PC-9 (cell line): Measurements from ENCODE around the gene CD99L2. TPM values are rescaled to one million over a fixed set of nuclear protein-coding genes. Genes with fewer than 3 reads are reported as not detected.

Source experiments
- BruUV-seq: library from RNA; stranded (reverse); fragments of 400-500 nt; replicated peaks from 2 replicates; lab custom pipeline; 2021; lab: Mats Ljungman, UMichigan
- CTCF ChIA-PET: fragments of 300-600 bp; sonication (Branson Sonifier 250); formaldehyde crosslinking; loops from one replicate; lab custom pipeline; 2022; ENCODE audit warnings: antibody characterized with exemption; lab: Charles Lee
- POLR2A ChIA-PET: fragments of 300-600 bp; sonication (Branson Sonifier 250); formaldehyde crosslinking; loops from one replicate; lab custom pipeline; 2022; ENCODE audit warnings: antibody characterized with exemption; ENCODE audit not compliant: unreplicated experiment; lab: Charles Lee
- DNase-seq, 2 experiments: peaks; one replicate each; pipeline versions ENCODE4 v3.0.0 to v3.0.0-alpha.2; 2015 to 2022; ENCODE audit warnings: mixed read lengths in 1 of 2
- H2AFZ ChIP-seq: fragments of 200-600 bp; sonication (generic); 2 replicates; pipeline ENCODE4 v1.8.1; 2017; ENCODE audit warnings: antibody characterized with exemption
- H3F3A ChIP-seq: fragments of 200-600 bp; sonication (generic); 2 replicates; pipeline ENCODE4 v1.8.1; 2017; ENCODE audit warnings: antibody characterized with exemption, mild to moderate bottlenecking, low read depth; ENCODE audit not compliant: insufficient read depth
- H3K27ac ChIP-seq: fragments of 200-600 bp; sonication (generic); 2 replicates; pipeline ENCODE4 v1.6.1; 2016; ENCODE audit warnings: mixed run types
- H3K27me3 ChIP-seq: fragments of 200-600 bp; sonication (generic); 2 replicates; pipeline ENCODE4 v1.6.1; 2016; ENCODE audit warnings: low read depth, mixed run types; ENCODE audit not compliant: insufficient read depth
- H3K36me3 ChIP-seq: fragments of 200-600 bp; sonication (generic); 2 replicates; pipeline ENCODE4 v1.6.1; 2016; ENCODE audit warnings: low read depth, mixed run types
- H3K4me1 ChIP-seq: fragments of 200-600 bp; sonication (generic); replicated peaks from 2 replicates; pipeline ENCODE4 v1.6.1; 2016; ENCODE audit warnings: mixed run types; ENCODE audit not compliant: insufficient read depth
- H3K4me2 ChIP-seq: fragments of 200-600 bp; sonication (generic); 2 replicates; pipeline ENCODE4 v1.6.1; 2017; ENCODE audit warnings: mixed run types
- H3K4me3 ChIP-seq: fragments of 200-600 bp; sonication (generic); 2 replicates; pipeline ENCODE4 v1.6.1; 2016; ENCODE audit warnings: mixed run types
- H3K79me2 ChIP-seq: fragments of 200-600 bp; sonication (generic); 2 replicates; pipeline ENCODE4 v1.6.1; 2017; ENCODE audit warnings: low read depth, mixed run types
- H3K9me2 ChIP-seq: fragments of 200-600 bp; sonication (generic); 2 replicates; pipeline ENCODE4 v1.8.1; 2017; ENCODE audit warnings: mild to moderate bottlenecking; ENCODE audit not compliant: insufficient read depth
- H3K9me3 ChIP-seq: fragments of 200-600 bp; sonication (generic); 2 replicates; pipeline ENCODE4 v1.8.1; 2016; ENCODE audit warnings: low read depth; ENCODE audit not compliant: insufficient read depth
- H4K20me1 ChIP-seq: fragments of 200-600 bp; sonication (generic); 2 replicates; pipeline ENCODE4 v1.8.1; 2017; ENCODE audit not compliant: insufficient read depth
- EZH2 ChIP-seq: fragments of 200-600 bp; sonication (generic); IDR thresholded peaks from 2 replicates; pipeline ENCODE4 v1.8.0; 2017; ENCODE audit warnings: antibody characterized with exemption, low read depth
- intact Hi-C: fragments of 100-400 bp; cut with micrococcal nuclease; formaldehyde crosslinking; loops from one replicate; pipeline ENCODE4 v1.10.0; 2022; ENCODE audit not compliant: unreplicated experiment
- total RNA-seq: library from RNA; stranded (reverse); gene quantifications from 2 replicates; pipeline ENCODE4 v1.2.3, GENCODE V29; 2021
- TF ChIP-seq, protein P1 (sequence below): fragments of 200-600 bp; sonication (generic); conservative IDR thresholded peaks from 2 replicates; pipeline ENCODE4 v1.6.1; 2017; ENCODE audit warnings: mixed run types, antibody characterized with exemption, mild to moderate bottlenecking, moderate library complexity

Gene CD99L2
- total RNA-seq, 1 experiment from 2014 or later: 22.5 TPM

DNA sequence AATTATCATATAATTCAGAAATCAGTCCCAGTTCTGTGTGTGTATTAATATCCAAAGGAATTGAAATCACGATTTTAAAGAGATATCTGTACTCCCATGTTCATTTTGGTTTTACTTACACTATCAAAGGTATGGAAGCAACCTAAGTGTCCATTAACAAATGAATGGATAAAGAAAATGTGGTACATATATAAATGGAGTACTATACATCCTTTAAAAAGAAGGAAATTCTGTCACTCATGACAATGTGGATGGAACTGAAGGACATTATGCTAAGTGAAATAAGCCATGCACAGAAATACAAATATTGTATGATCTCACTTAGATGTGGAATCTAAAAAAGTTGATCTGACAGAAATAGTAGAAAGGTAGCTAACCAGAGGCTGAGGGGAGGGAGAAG, 63.8 kb downstream of the CD99L2 start:
- TF ChIP-seq, protein P1, sequence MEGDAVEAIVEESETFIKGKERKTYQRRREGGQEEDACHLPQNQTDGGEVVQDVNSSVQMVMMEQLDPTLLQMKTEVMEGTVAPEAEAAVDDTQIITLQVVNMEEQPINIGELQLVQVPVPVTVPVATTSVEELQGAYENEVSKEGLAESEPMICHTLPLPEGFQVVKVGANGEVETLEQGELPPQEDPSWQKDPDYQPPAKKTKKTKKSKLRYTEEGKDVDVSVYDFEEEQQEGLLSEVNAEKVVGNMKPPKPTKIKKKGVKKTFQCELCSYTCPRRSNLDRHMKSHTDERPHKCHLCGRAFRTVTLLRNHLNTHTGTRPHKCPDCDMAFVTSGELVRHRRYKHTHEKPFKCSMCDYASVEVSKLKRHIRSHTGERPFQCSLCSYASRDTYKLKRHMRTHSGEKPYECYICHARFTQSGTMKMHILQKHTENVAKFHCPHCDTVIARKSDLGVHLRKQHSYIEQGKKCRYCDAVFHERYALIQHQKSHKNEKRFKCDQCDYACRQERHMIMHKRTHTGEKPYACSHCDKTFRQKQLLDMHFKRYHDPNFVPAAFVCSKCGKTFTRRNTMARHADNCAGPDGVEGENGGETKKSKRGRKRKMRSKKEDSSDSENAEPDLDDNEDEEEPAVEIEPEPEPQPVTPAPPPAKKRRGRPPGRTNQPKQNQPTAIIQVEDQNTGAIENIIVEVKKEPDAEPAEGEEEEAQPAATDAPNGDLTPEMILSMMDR: no peak
- no peak for TF ChIP-seq EZH2
- Histone ChIP-seq H2AFZ (no peak overlapping the region), H3K9me2 (no peaks in the 10 kb centered on the region), H4K20me1 (no peaks in the 10 kb centered on the region; the same call in 1 of the 2 replicates), H3F3A (no peaks in the 10 kb centered on the region), H3K27me3 (no peaks in the 10 kb centered on the region), H3K4me2 (no peak overlapping the region), H3K4me1 (no peaks in the 10 kb centered on the region), H3K79me2 (no peaks in the 10 kb centered on the region), H3K9me3 (no peaks in the 10 kb centered on the region), H3K4me3 (no peak overlapping the region), H3K36me3 (no peaks in the 10 kb centered on the region), H3K27ac (no peak overlapping the region)
- POLR2A ChIA-PET: no interaction called here
- CTCF ChIA-PET: no interaction called here
- intact Hi-C loops: no loop called here
- no peak for DNase-seq
- no TSS peak for BruUV-seq

- ChIA-PET CTCF (no interaction called here), POLR2A (no interaction called here)
- Histone ChIP-seq H3K4me1 (no peaks in the 10 kb centered on the region), H3K4me2 (no peak overlapping the region), H3K79me2 (no peaks in the 10 kb centered on the region), H3K27ac (no peak overlapping the region), H3K36me3 (no peaks in the 10 kb centered on the region), H3K9me2 (no peaks in the 10 kb centered on the region), H3F3A (no peaks in the 10 kb centered on the region), H4K20me1 (no peaks in the 10 kb centered on the region; the same call in 1 of the 2 replicates), H2AFZ (no peak overlapping the region), H3K4me3 (no peak overlapping the region), H3K27me3 (no peaks in the 10 kb centered on the region), H3K9me3 (no peaks in the 10 kb centered on the region)
- TF ChIP-seq EZH2: no peak
- TF ChIP-seq, protein P1: no peak
- intact Hi-C loops: no loop called here
- DNase-seq: no peak
- no TSS peak for BruUV-seq
Observed at GRCh38 chrX:150833454-150834056, 64.9 kb downstream of the CD99L2 start.

DNA sequence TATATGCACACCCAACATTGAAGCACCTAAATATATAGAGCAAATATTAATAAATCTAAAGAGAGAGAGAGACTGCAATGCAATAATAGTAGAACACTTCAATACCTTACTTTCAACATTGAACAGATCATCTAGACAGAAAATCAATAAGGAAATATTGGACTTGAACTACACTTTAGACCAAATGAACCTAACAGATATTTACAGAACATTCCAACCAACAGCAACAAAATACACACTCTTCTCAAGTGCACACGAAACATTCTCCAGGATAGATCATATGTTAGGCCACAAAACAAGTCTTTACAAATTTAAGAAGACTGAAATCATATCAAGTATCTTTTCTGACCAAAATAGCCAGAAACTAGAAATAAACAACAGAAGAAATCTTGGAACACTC, 66.6 kb downstream of the CD99L2 start:
- H3K27me3 ChIP-seq: no peaks in the 10 kb centered on the region
- H3K4me3 ChIP-seq: no peak overlapping the region
- no peaks in the 10 kb centered on the region for H3K79me2 ChIP-seq
- H3K9me3 ChIP-seq: no peaks in the 10 kb centered on the region
- no peak overlapping the region for H3K4me2 ChIP-seq
- POLR2A ChIA-PET: no interaction called here
- CTCF ChIA-PET: no interaction called here
- no peaks in the 10 kb centered on the region for H3K9me2 ChIP-seq
- H3K27ac ChIP-seq: no peak overlapping the region
- no peaks in the 10 kb centered on the region; the same call in 1 of the 2 replicates for H4K20me1 ChIP-seq
- no peaks in the 10 kb centered on the region for H3K4me1 ChIP-seq
- TF ChIP-seq, protein P1: no peak
- no peak for TF ChIP-seq EZH2
- no peaks in the 10 kb centered on the region for H3F3A ChIP-seq
- no TSS peak for BruUV-seq
- no peak overlapping the region for H2AFZ ChIP-seq
- DNase-seq: no peak
- intact Hi-C loops: no loop called here
- no peaks in the 10 kb centered on the region for H3K36me3 ChIP-seq
